Measurements from ENCODE around the gene AUH.

Gene AUH

GRCh38 chr9:91273853-91274552, 87.7 kb downstream of the AUH start:
- TF ChIP-seq EZH2 (IDR thresholded peaks at IDR 0.05) (no peak), FOXP2 (optimal IDR thresholded peaks at IDR 0.05; ENCODE audit: control extremely low read depth, extremely low read length, insufficient read depth) (no peak), POLR2AphosphoS5 (IDR thresholded peaks at IDR 0.05; ENCODE audit: borderline replicate concordance, low read depth, low read length) (no peak)
- H3K4me3 ChIP-seq: no peak overlapping the region
- no peak overlapping the region for H3K9ac ChIP-seq (ENCODE audit: insufficient read length)
- H3K27ac ChIP-seq: no peak overlapping the region
- no peak for DNase-seq (ENCODE audit: low read depth, low spot score)
- no peaks in the 10 kb centered on the region for H3K9me3 ChIP-seq (ENCODE audit: low read depth, low read length)
- H3K36me3 ChIP-seq (ENCODE audit: insufficient read depth, low read length): no peaks in the 10 kb centered on the region

GRCh38 chr9:91271156-91271555, 90.6 kb downstream of the AUH start:
- no peak for DNase-seq (ENCODE audit: low read depth, low spot score)

GRCh38 chr9:91269907-91270491, 91.7 kb downstream of the AUH start:
- no peak overlapping the region for H3K9ac ChIP-seq (ENCODE audit: insufficient read length)
- TF ChIP-seq POLR2AphosphoS5 (IDR thresholded peaks at IDR 0.05; ENCODE audit: borderline replicate concordance, low read depth, low read length) (no peak), EZH2 (IDR thresholded peaks at IDR 0.05) (no peak), FOXP2 (optimal IDR thresholded peaks at IDR 0.05; ENCODE audit: control extremely low read depth, extremely low read length, insufficient read depth) (no peak)
- no peaks in the 10 kb centered on the region for H3K9me3 ChIP-seq (ENCODE audit: low read depth, low read length)

More at GRCh38 chr9:91271156-91271555, 90.6 kb downstream of the AUH start:
- Histone ChIP-seq H3K9ac (ENCODE audit: insufficient read length) (no peak overlapping the region), H3K4me3 (no peak overlapping the region), H3K27ac (no peak overlapping the region), H3K36me3 (ENCODE audit: insufficient read depth, low read length) (no peaks in the 10 kb centered on the region), H3K9me3 (ENCODE audit: low read depth, low read length) (no peaks in the 10 kb centered on the region)
- no peak for TF ChIP-seq EZH2 (IDR thresholded peaks at IDR 0.05)
- no peak for TF ChIP-seq POLR2AphosphoS5 (IDR thresholded peaks at IDR 0.05; ENCODE audit: borderline replicate concordance, low read depth, low read length)
- no peak for TF ChIP-seq FOXP2 (optimal IDR thresholded peaks at IDR 0.05; ENCODE audit: control extremely low read depth, extremely low read length, insufficient read depth)

DNA sequence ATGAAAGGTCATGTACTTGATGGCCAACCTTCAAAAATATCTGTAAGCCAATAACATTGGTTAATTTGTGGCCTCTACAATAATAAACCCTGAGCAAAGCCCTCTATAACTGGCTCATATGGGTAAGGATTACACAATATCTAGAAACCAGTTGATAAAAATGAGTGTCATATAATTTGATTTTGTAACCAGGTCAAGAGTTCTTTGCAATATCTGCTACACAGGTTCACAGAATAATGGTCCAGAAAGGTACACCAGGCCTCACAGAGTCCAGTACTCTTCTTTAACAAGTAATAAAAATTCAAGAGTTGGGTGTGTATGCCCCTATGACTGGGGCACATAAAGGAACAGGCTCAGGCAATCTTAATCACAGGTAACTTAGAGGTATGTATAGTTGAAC, 95.3 kb downstream of the AUH start:
- Histone ChIP-seq H3K9me3 (ENCODE audit: low read depth, low read length) (no peaks in the 10 kb centered on the region), H3K9ac (ENCODE audit: insufficient read length) (no peak overlapping the region), H3K4me3 (no peak overlapping the region), H3K27ac (no peak overlapping the region), H3K36me3 (ENCODE audit: insufficient read depth, low read length) (no peaks in the 10 kb centered on the region)
- DNase-seq (ENCODE audit: low read depth, low spot score): no peak
- TF ChIP-seq FOXP2 (optimal IDR thresholded peaks at IDR 0.05; ENCODE audit: control extremely low read depth, extremely low read length, insufficient read depth): no peak
- TF ChIP-seq POLR2AphosphoS5 (IDR thresholded peaks at IDR 0.05; ENCODE audit: borderline replicate concordance, low read depth, low read length): no peak
- no peak for TF ChIP-seq EZH2 (IDR thresholded peaks at IDR 0.05)

More at GRCh38 chr9:91269907-91270491, 91.7 kb downstream of the AUH start:
- Histone ChIP-seq H3K27ac (no peak overlapping the region), H3K36me3 (ENCODE audit: insufficient read depth, low read length) (no peaks in the 10 kb centered on the region), H3K4me3 (no peak overlapping the region)
- no peak for DNase-seq (ENCODE audit: low read depth, low spot score)

- no peak overlapping the region for H3K9ac ChIP-seq (ENCODE audit: insufficient read length)
- no peak for DNase-seq (ENCODE audit: low read depth, low spot score)
- H3K9me3 ChIP-seq (ENCODE audit: low read depth, low read length): no peaks in the 10 kb centered on the region
- TF ChIP-seq POLR2AphosphoS5 (IDR thresholded peaks at IDR 0.05; ENCODE audit: borderline replicate concordance, low read depth, low read length): no peak
- no peak for TF ChIP-seq FOXP2 (optimal IDR thresholded peaks at IDR 0.05; ENCODE audit: control extremely low read depth, extremely low read length, insufficient read depth)
- no peak for TF ChIP-seq EZH2 (IDR thresholded peaks at IDR 0.05)
- no peak overlapping the region for H3K4me3 ChIP-seq
- no peak overlapping the region for H3K27ac ChIP-seq
- no peaks in the 10 kb centered on the region for H3K36me3 ChIP-seq (ENCODE audit: insufficient read depth, low read length)
Observed at GRCh38 chr9:91265514-91265913, 96.2 kb downstream of the AUH start.

- no peak overlapping the region for H3K4me3 ChIP-seq
- no peak for DNase-seq (ENCODE audit: low read depth, low spot score)
- no peak overlapping the region for H3K9ac ChIP-seq (ENCODE audit: insufficient read length)
- TF ChIP-seq EZH2 (IDR thresholded peaks at IDR 0.05) (no peak), FOXP2 (optimal IDR thresholded peaks at IDR 0.05; ENCODE audit: control extremely low read depth, extremely low read length, insufficient read depth) (no peak), POLR2AphosphoS5 (IDR thresholded peaks at IDR 0.05; ENCODE audit: borderline replicate concordance, low read depth, low read length) (no peak)
- no peaks in the 10 kb centered on the region for H3K9me3 ChIP-seq (ENCODE audit: low read depth, low read length)
- H3K36me3 ChIP-seq (ENCODE audit: insufficient read depth, low read length): no peaks in the 10 kb centered on the region
- no peak overlapping the region for H3K27ac ChIP-seq
Observed at GRCh38 chr9:91261417-91261816, 100.3 kb downstream of the AUH start.

- Histone ChIP-seq H3K9me3 (ENCODE audit: low read depth, low read length) (no peaks in the 10 kb centered on the region), H3K4me3 (no peak overlapping the region), H3K9ac (ENCODE audit: insufficient read length) (no peak overlapping the region), H3K27ac (no peak overlapping the region), H3K36me3 (ENCODE audit: insufficient read depth, low read length) (no peaks in the 10 kb centered on the region)
- no peak for DNase-seq (ENCODE audit: low read depth, low spot score)
- TF ChIP-seq EZH2 (IDR thresholded peaks at IDR 0.05): no peak
- TF ChIP-seq POLR2AphosphoS5 (IDR thresholded peaks at IDR 0.05; ENCODE audit: borderline replicate concordance, low read depth, low read length): no peak
- no peak for TF ChIP-seq FOXP2 (optimal IDR thresholded peaks at IDR 0.05; ENCODE audit: control extremely low read depth, extremely low read length, insufficient read depth)
Observed at GRCh38 chr9:91259162-91259561, 102.6 kb downstream of the AUH start.

DNA sequence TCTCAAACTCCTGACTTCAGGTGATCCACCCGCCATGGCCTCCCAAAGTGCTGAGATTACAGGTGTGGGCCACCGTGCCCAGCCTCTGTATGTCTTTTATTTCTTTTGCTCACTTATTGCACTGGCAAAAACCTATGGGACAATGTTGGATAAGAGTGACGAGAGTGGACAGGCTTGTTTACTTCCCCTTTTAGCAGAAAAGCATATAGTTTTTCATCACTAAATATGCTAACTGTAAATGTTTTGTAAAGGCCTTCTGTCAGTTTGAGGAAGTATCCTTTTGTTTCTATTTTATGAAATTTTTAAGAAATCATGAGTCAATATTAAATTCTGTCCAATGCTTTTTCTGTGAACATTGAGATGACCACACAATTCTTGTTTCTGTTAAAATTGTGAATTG, 103.3 kb downstream of the AUH start:
- no peaks in the 10 kb centered on the region for H3K36me3 ChIP-seq (ENCODE audit: insufficient read depth, low read length)
- no peak overlapping the region for H3K4me3 ChIP-seq
- TF ChIP-seq EZH2 (IDR thresholded peaks at IDR 0.05) (no peak), POLR2AphosphoS5 (IDR thresholded peaks at IDR 0.05; ENCODE audit: borderline replicate concordance, low read depth, low read length) (no peak), FOXP2 (optimal IDR thresholded peaks at IDR 0.05; ENCODE audit: control extremely low read depth, extremely low read length, insufficient read depth) (no peak)
- no peak overlapping the region for H3K27ac ChIP-seq
- no peak for DNase-seq (ENCODE audit: low read depth, low spot score)
- no peaks in the 10 kb centered on the region for H3K9me3 ChIP-seq (ENCODE audit: low read depth, low read length)
- H3K9ac ChIP-seq (ENCODE audit: insufficient read length): no peak overlapping the region
